Measurements from ENCODE around the gene HSBP1L1.
"Not testable (repeated sequence)": the region's sequence is repeated elsewhere in the genome, so short reads cannot be mapped to it uniquely, and the experiment has no call there.

HSBP1L1 gene

GRCh38 chr18:80006724-80007123 is 42.3 kb downstream of the HSBP1L1 start:
- TF ChIP-seq, protein P1, sequence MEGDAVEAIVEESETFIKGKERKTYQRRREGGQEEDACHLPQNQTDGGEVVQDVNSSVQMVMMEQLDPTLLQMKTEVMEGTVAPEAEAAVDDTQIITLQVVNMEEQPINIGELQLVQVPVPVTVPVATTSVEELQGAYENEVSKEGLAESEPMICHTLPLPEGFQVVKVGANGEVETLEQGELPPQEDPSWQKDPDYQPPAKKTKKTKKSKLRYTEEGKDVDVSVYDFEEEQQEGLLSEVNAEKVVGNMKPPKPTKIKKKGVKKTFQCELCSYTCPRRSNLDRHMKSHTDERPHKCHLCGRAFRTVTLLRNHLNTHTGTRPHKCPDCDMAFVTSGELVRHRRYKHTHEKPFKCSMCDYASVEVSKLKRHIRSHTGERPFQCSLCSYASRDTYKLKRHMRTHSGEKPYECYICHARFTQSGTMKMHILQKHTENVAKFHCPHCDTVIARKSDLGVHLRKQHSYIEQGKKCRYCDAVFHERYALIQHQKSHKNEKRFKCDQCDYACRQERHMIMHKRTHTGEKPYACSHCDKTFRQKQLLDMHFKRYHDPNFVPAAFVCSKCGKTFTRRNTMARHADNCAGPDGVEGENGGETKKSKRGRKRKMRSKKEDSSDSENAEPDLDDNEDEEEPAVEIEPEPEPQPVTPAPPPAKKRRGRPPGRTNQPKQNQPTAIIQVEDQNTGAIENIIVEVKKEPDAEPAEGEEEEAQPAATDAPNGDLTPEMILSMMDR (conservative IDR thresholded peaks at IDR 0.05; ENCODE audit: low read depth, low read length) = no peak
- DNase-seq (ENCODE audit: low read depth) = no peak
- H3K4me3 ChIP-seq (ENCODE audit: low read depth, low read length) = no peak overlapping the region

DNA sequence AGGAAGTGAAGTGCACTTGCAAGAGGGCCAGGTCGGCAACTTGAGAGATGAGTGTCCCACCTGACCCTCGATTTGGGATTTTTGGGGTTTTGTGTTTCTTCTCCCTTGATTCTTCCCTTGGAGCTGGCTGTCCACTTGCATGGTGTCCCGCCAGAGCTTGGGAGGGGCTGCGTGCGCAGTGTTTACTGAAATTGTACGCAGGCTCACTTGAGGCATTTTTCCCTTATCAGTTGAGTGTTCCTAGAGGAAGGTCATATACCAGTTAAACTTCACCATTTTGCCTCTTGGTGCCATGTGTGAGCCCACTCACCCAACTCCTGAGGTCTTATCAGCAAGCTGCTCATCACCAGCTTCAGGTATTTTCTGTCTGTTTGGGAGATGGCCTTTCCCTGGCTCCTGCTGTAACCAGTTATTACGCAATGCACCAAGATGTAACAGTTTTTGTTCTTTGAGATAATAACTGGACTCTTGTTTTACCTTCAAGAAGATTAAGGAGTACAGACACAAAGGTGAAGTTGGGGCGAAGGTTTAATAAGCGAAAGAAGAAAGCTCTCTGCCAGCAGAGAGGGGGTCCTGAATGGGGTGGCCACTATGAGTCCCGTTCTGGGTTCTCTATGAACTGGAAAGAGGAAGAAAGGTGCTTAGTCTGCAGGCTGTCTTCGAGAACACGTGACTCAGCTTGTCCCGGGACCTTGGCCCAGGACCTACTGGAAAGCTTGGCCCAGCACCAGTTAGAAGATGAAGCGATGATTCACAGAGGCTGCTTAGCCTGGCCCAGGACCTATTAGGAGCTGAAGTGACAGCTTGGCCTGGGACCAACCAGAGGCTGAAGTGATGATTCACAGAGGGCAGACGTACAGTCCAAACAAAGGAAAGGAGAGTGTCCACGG is 45.5 kb downstream of the HSBP1L1 start:
- no peak overlapping the region for H3K4me3 ChIP-seq (ENCODE audit: low read depth, low read length)
- DNase-seq (ENCODE audit: low read depth) = peak; percentile 95
- TF ChIP-seq, protein P1 (conservative IDR thresholded peaks at IDR 0.05; ENCODE audit: low read depth, low read length) = no peak

DNA sequence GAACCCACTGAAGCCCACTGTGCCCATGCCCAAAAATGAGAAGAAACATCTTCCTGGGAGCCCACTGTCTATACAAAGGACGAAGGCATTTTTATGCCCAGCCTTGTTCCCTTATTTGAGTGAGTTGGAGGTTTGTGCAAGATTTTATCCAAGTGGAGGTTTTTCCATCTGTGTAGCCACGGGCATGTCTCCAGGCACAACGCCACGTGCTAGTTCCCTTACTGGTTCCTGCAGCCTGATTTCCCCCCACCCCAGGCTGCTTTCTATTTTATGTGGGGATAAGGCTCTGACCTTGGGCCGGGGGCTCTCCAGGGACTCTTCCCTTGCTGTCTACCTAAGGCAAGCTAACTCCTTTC is 46.1 kb downstream of the HSBP1L1 start:
- TF ChIP-seq, protein P1 (conservative IDR thresholded peaks at IDR 0.05; ENCODE audit: low read depth, low read length) = no peak
- H3K4me3 ChIP-seq (ENCODE audit: low read depth, low read length) = no peak overlapping the region
- DNase-seq (ENCODE audit: low read depth) = no peak

DNA sequence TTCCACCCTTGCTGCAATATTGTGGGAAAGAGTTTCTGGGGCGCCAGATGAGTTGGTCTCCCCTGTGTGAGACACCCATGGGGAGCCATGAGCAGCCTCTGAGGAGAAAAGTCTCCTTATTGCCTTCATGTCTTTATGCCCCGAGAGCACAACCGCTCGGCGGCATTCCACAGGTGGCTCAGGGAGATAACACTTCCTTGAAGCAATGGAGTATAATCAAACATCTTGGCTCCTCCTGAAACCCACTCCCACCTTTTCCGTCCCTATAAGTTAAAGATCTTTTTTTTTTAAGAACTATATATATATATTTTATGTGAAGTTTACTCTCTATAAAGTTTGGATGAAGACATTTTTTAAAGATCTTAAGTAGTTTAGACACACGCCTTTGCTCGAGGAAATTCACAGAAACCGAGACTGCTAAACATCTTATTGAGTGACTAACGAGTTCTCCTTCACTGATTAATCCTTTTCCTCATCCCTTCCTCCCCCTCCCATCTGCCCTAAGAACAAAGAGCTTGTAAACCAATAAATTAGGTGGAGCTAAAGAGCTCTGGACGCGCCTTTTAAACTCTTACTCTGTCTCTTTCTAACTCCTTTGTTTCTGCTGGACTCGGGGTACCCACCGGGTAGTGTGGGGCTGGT is 47.2 kb downstream of the HSBP1L1 start:
- not testable (repeated sequence) for DNase-seq (ENCODE audit: low read depth); H3K4me3 ChIP-seq (ENCODE audit: low read depth, low read length)

DNA sequence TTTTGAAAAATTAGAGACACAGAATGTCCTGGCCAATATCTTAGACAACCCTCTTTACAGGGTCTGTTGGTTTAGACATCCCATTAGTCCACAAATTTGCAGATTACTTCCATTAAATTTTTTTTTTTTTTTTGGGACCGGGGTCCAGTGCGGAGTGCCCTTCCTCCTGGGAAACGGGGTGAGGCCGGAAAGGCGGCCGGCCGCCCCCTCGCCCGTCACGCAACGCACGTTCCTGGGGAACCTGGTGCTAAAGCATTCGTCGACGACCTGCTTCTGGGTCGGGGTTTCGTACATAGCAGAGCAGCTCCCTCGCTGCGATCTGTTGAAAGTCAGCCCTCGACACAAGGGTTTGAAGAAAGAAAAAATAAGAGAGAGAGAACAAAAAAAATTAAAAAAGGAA is 48.3 kb downstream of the HSBP1L1 start:
- no peak for DNase-seq (ENCODE audit: low read depth)
- no peak overlapping the region for H3K4me3 ChIP-seq (ENCODE audit: low read depth, low read length)
- TF ChIP-seq, protein P1 (conservative IDR thresholded peaks at IDR 0.05; ENCODE audit: low read depth, low read length) = no peak

Measured in choroid plexus epithelial cell (primary cell).